Kidney epithelial cell (primary cell): ENCODE measurements around the gene BDKRB2. TPM values are rescaled to one million over a fixed set of nuclear protein-coding genes. Genes with fewer than 3 reads are reported as not detected.

Experiments used
- DNase-seq: peaks from one replicate; pipeline ENCODE4 v3.0.0-alpha.2; 2010; ENCODE audit warnings: low read depth
- H3K27me3 ChIP-seq: 2 replicates; pipeline ENCODE4 v1.6.0; 2011; ENCODE audit warnings: low read length; ENCODE audit not compliant: control insufficient read depth, insufficient read depth
- H3K36me3 ChIP-seq: 2 replicates; pipeline ENCODE4 v1.5.1; 2011; ENCODE audit warnings: low read length; ENCODE audit not compliant: control insufficient read depth, insufficient read depth
- H3K4me3 ChIP-seq: 2 replicates; pipeline ENCODE4 v1.5.1; 2011; ENCODE audit warnings: low read depth, mild to moderate bottlenecking, control low read depth, low read length
- total RNA-seq: library from RNA; depleted of rRNA; stranded (reverse); fragments of >200 nt; gene quantifications from 2 replicates; pipeline ENCODE4 v1.2.3, GENCODE V29; 2015
- TF ChIP-seq, protein P1 (sequence below): IDR thresholded peaks from 2 replicates; pipeline ENCODE4 v1.5.1; 2011; ENCODE audit warnings: mild to moderate bottlenecking, moderate library complexity, low read length, control low read depth, inconsistent platforms; ENCODE audit not compliant: insufficient read depth, poor library complexity, severe bottlenecking

BDKRB2 gene
- total RNA-seq, 1 donor from 2014 or later = 1.2 TPM

DNA sequence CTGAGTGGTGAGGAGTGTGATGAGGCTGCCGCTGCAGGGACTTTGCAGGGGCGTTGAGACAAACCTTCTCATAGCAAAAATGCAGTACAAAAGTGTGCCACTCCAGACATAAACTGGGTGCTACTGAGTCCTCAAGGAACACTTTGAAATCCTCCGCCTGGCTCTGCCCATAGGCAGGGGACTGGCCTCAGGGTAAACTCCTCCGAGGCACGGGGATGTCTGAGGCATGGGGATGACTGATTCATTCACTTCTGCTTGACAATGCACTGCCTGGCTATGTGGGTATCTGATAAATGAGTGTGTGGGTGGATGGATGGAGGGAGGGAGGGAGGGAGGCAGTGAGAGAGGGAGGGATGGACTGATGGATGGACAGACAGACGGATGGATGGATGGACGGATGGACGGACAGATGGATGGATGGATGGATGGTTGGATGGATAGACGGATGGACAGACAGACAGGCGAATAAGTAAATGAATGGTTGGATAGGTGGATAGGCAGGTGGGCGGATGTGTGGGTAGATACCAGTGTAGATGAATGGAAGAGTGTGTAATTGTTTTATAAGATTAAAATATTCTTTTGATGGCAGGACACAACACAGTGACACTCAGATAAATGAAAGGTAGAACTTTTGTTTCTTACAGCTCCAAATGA, 2.1 kb upstream of the BDKRB2 start:
- TF ChIP-seq, protein P1, sequence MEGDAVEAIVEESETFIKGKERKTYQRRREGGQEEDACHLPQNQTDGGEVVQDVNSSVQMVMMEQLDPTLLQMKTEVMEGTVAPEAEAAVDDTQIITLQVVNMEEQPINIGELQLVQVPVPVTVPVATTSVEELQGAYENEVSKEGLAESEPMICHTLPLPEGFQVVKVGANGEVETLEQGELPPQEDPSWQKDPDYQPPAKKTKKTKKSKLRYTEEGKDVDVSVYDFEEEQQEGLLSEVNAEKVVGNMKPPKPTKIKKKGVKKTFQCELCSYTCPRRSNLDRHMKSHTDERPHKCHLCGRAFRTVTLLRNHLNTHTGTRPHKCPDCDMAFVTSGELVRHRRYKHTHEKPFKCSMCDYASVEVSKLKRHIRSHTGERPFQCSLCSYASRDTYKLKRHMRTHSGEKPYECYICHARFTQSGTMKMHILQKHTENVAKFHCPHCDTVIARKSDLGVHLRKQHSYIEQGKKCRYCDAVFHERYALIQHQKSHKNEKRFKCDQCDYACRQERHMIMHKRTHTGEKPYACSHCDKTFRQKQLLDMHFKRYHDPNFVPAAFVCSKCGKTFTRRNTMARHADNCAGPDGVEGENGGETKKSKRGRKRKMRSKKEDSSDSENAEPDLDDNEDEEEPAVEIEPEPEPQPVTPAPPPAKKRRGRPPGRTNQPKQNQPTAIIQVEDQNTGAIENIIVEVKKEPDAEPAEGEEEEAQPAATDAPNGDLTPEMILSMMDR = no peak
- no peaks in the 10 kb centered on the region for H3K36me3 ChIP-seq
- no peak for DNase-seq
- H3K4me3 ChIP-seq = no peak overlapping the region
- H3K27me3 ChIP-seq = no peaks in the 10 kb centered on the region

DNA sequence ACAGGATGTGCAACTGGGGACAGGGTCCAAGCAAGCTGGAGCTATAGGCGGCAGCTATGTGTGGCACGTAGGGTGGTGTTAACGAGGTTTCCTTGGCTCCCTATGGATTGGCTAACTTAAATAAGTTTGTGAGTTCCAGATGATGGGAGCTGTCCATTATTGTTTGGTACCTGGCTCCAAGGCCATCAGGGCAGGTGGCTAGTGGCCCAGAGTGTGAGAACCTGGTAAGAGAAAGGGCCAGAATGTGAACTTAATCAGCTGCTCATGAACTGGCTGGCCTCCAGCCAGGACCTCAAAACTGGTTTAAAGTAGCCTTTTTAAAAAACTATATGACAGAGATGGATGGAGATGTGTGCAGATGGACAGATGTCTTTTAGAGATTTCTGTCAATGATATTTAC, 1.5 kb upstream of the BDKRB2 start:
- TF ChIP-seq, protein P1 = no peak
- Histone ChIP-seq H3K36me3 (no peaks in the 10 kb centered on the region), H3K27me3 (no peaks in the 10 kb centered on the region), H3K4me3 (no peak overlapping the region)
- DNase-seq = no peak

DNA sequence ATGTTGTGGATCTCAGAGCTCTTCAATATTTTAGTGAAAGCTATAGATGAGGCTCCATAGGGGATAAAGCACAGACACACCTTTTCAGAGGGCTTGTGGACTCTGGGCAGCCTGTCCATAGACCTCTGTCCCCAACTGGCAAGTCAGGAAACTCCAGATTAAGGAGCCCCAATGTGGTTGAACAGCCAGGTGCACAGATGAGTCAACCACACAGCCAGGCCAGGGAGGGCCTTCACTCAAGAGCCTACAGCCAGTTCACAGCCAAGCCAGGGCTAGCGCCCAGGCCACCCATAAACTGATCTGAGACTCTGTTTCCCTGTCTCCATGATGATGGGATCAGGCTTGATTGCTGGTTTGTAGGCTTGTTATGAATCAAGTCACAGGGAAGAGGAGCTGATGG, 1.0 kb upstream of the BDKRB2 start:
- no peaks in the 10 kb centered on the region for H3K36me3 ChIP-seq
- no peak for DNase-seq
- H3K27me3 ChIP-seq = no peaks in the 10 kb centered on the region
- H3K4me3 ChIP-seq = no peak overlapping the region
- TF ChIP-seq, protein P1 = no peak

DNA sequence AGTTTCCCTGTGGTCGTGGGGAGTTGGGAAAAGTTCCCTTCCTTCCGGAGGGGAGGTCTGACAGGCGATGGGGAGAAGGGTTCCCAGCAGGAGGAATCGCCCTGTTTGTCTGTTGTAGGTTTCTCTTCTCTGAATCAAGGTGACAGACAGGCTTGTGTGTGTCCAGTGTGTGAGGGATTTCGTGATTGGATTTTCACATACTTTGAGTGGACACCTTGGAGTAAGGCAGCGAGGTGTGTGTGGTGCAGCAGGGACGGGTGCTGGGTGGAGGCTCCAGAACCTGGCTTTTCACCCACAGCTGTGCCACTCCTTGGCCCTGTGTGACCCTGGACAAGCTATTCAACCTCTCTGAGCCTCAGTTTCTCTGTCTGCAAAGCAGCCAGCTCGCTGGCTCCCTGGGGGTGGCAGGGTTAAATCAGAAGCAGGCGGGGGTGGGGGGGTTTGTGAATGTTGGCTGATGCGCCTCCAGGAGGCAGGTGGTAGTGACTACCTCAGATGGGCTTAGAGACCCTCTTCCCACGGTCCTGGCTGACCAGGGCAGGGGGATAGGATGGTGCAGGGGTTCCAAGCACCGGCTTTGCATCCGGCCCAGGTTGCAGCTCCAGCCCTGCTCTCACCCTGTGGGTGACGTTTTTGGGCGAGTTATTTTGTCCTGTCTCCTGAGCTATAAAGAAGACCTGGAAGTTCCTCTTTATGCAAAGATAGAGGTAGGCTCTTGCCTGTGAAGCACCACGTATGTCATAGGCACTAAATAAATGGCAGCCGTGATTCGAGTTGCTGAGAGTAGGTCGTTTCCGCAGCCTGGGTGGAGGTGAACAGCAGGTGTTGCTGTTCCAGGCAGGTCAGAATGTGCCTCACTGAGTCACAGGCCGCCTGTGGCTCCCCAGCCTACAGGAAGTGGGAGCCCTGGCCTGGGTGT, 679 bp downstream of the BDKRB2 start:
- Histone ChIP-seq H3K36me3 (no peaks in the 10 kb centered on the region), H3K4me3 (peak overlapping the region; percentile 54), H3K27me3 (no peaks in the 10 kb centered on the region)
- DNase-seq = no peak
- TF ChIP-seq, protein P1 = no peak

DNA sequence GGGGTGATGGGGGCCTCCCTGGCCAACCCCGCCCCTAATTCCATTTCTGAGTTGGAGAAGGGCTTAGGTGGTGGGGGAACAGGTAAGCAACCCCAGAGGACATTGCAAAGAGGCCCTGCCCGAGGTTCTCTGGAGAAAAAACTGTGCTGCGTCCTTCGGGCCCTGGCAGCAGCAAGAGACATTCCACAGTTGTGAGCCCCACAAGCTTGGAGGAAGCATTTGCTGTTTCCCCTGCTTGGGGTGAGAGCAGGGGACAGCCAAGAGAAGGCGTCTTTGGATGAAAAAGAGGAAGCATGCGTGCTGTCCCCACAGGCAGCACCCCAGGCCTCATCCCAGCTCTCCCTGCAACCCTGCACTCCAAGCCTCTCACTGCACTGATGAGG, 1.3 kb downstream of the BDKRB2 start:
- TF ChIP-seq, protein P1 = no peak
- Histone ChIP-seq H3K27me3 (no peaks in the 10 kb centered on the region), H3K36me3 (no peaks in the 10 kb centered on the region), H3K4me3 (no peak overlapping the region)
- DNase-seq = no peak
